Esophagus (tissue), 2 donors: Measurements from ENCODE around the gene SLC17A7. TPM values are rescaled to one million over a fixed set of nuclear protein-coding genes. Genes with fewer than 3 reads are reported as not detected.

Experiments used
- H3K27ac ChIP-seq, 2 donors: one replicate each; pipeline ENCODE4 v1.5.1; 2013; ENCODE audit warnings: low read depth in 2 of 2, mild to moderate bottlenecking in 2 of 2, inconsistent platforms in 1 of 2, low read length in 1 of 2, moderate library complexity in 1 of 2
- H3K27me3 ChIP-seq, 2 donors: one replicate each; pipeline ENCODE4 v1.6.1; 2013; ENCODE audit warnings: low read length in 2 of 2, control low read depth in 1 of 2, mild to moderate bottlenecking in 1 of 2; ENCODE audit not compliant: insufficient read depth in 2 of 2, control insufficient read depth in 1 of 2
- H3K36me3 ChIP-seq, 2 donors: one replicate each; pipeline ENCODE4 v1.6.1; 2013; ENCODE audit warnings: low read length in 1 of 2; ENCODE audit not compliant: control insufficient read depth in 2 of 2, insufficient read depth in 2 of 2
- H3K4me1 ChIP-seq, 2 donors: one replicate each; pipeline ENCODE4 v1.6.1; 2013; ENCODE audit warnings: low read length in 1 of 2; ENCODE audit not compliant: control insufficient read depth in 2 of 2, insufficient read depth in 2 of 2
- H3K4me3 ChIP-seq, 2 donors: one replicate each; pipeline ENCODE4 v1.5.1; 2013; ENCODE audit warnings: low read length in 2 of 2, mild to moderate bottlenecking in 2 of 2, low read depth in 1 of 2, moderate library complexity in 1 of 2
- H3K9me3 ChIP-seq, 2 donors: one replicate each; pipeline ENCODE4 v1.6.1; 2013; ENCODE audit warnings: mild to moderate bottlenecking in 2 of 2, low read depth in 1 of 2, low read length in 1 of 2, moderate library complexity in 1 of 2; ENCODE audit not compliant: control insufficient read depth in 2 of 2, insufficient read depth in 1 of 2
- WGBS, 2 donors: extraction: QIAGEN DNeasy Blood & Tissue Kit; methylation state at CpG; one replicate each; pipeline ENCODE4 v1.1.7; 2013; 5-methylcytosine and 5-hydroxymethylcytosine counted together
- polyA plus RNA-seq, 2 donors: library from polyadenylated mRNA; stranded (reverse); fragments of 200-250 nt; gene quantifications; one replicate each; pipeline ENCODE4 v1.2.3, GENCODE V29; 2013
- donor health status: healthy with polysubstance abuse.
- donor health status: Bipolar disorder and iron deficiency.

The SLC17A7 gene
- polyA plus RNA-seq, 2 donors: 0.28 to 0.29 TPM

DNA sequence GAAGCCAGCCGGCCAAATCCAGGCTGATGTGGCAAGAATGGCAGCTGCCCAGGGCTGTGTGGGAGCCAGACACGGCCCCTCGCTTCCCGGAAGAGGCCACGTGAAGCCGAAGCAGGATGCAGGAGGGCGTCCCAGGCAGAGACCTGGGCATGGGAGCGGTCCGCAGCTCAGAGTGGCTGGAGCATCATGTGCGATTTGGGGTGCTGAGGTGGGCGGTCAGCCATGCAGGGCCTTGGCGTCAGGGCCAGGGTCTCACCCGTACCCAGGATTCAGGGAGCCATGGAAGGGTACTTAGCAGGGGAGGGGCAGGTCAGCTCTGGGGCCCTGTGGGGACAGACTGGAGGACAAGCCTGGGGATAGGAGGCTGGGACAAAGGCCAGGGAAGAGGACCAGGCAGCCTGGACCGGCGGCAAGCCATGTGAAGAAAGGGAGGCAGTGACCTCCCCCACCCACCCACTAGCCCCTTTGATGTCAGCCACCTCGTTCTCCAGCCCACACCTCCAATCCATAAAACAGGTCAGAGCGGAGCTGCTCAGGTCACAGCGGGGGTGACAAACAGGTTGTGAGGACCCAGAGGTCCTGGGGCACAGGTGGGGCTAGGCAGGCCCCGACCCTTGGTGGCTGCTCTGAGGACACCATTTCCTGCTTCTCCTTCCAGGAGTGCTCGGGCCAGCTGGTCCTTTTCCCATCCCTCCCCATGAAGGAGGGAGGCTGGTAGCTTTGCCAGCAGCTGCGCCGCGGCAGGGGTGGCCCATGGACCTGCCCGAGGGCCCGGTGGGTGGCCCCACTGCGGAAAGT is 51.0 kb downstream of the SLC17A7 start:
- WGBS, 2 donors: 61 to 62% methylated on average over 26 of the region's 26 CpGs
- Histone ChIP-seq H3K36me3 (no peaks in the 10 kb centered on the region), H3K27ac (no peak overlapping the region), H3K4me3 (no peak overlapping the region), H3K4me1 (no peaks in the 10 kb centered on the region), H3K9me3 (no peaks in the 10 kb centered on the region), H3K27me3 (no peaks in the 10 kb centered on the region)

DNA sequence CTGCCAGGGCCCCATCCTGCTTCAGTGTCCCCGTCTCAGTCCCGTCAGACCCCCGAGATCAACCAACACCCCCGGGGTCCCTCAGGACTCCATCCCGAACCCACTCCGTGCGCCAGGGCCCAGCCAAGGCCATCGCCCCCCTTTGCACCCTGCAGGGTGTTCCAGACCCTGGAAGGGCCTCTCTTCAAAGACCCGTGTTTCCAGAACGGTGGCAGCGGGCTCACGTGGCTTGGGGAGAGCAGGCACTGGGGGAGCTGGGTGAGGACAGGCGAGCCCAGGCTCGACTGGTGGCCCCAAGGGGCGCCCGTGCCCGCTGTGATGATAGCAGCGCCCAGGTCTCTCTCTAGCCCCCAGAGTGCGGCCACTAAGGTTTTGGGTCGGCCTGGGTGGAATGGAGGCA is 51.9 kb downstream of the SLC17A7 start:
- no peaks in the 10 kb centered on the region for H3K9me3 ChIP-seq
- no peak overlapping the region for H3K27ac ChIP-seq
- no peaks in the 10 kb centered on the region for H3K4me1 ChIP-seq
- H3K4me3 ChIP-seq: no peak overlapping the region
- no peaks in the 10 kb centered on the region for H3K27me3 ChIP-seq
- WGBS, 2 donors: 79 to 86% methylated on average over 20 of the region's 20 CpGs
- H3K36me3 ChIP-seq: no peaks in the 10 kb centered on the region

DNA sequence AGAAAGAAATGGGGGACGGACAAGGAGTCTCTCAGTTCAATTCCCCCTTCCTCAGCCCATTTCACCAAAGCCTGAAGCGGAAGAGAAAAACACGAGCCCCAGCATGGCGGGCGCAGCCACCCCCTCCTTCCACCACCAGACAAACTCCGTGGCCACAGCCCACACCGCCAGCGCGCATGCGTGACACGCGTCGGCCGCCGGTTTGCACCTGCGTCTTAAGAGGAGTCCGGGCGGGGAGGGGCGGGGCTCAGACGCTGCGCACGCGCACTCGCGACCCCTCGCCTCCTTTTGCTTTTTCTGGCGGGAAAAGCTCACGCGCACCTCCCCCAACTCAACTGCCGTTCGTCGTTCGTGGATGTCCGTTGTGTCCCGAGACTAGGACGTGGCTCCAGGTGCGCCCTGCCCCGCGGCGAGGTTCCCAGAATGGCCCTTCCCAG is 53.4 kb downstream of the SLC17A7 start, which contains the start of gene KASH5:
Gene KASH5, plus strand, starts transcription at position 314 of the 437 bp plus-strand sequence. CDS start 2,635 bp downstream, outside the sequence.
- Histone ChIP-seq H3K27me3 (no peaks in the 10 kb centered on the region), H3K9me3 (no peaks in the 10 kb centered on the region), H3K27ac (no peak within 1 kb of the TSS), H3K4me3 (no peak within 1 kb of the TSS), H3K36me3 (no peaks in the 10 kb centered on the region), H3K4me1 (no peaks in the 10 kb centered on the region)
- 36 to 56% methylated on average over 39 to 40 of the region's 40 CpGs for WGBS, 2 donors

DNA sequence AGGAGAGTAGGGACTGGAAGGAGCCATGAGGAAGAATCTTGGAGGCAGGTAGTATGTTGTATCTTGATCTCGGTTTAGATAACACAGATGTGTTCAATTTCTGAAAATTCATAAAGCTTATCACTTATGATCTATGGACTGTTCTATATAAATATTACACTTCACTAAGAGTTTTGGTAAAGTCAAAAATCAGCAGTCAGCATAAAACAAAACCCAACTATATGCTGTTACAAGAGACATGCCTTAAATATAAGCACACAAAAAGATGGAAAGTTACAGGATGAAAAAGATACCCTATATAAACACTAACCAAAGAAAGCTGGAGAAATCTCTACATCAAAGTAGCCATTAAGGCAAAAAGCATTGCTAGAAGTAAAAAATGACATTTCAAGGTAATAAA is 57.7 kb downstream of the SLC17A7 start:
- no peaks in the 10 kb centered on the region for H3K36me3 ChIP-seq

DNA sequence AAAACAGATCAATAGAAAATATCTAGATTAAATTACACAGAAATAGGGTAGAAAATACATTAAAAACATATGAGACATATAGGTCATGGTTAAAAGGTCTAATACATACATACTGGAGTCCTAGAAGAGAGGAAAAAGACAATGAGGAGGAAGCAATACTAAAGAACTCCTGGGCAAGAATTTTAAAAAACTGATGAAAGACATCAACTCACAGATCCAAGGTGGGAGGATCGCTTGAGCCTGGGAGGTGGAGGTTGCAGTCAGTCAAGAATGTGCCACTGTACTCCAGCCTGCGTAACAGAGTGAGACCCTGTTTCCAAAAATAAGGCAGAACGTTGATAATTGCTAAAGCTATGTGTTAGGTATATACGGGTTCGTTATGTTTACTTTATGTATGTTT is 58.7 kb downstream of the SLC17A7 start:
- Histone ChIP-seq H3K36me3 (no peaks in the 10 kb centered on the region), H3K4me1 (no peaks in the 10 kb centered on the region), H3K4me3 (no peak overlapping the region), H3K27me3 (no peaks in the 10 kb centered on the region), H3K9me3 (no peaks in the 10 kb centered on the region), H3K27ac (no peak overlapping the region)
- WGBS, 2 donors: 89 to 93% methylated on average over 5 of the region's 5 CpGs

More for the DNA sequence above, 57.7 kb downstream of the SLC17A7 start:
- no peak overlapping the region for H3K4me3 ChIP-seq
- H3K27me3 ChIP-seq: no peaks in the 10 kb centered on the region
- H3K4me1 ChIP-seq: no peaks in the 10 kb centered on the region
- 50% methylated on average over 1 of the region's 1 CpG for WGBS, 2 donors
- H3K27ac ChIP-seq: no peak overlapping the region
- H3K9me3 ChIP-seq: no peaks in the 10 kb centered on the region

DNA sequence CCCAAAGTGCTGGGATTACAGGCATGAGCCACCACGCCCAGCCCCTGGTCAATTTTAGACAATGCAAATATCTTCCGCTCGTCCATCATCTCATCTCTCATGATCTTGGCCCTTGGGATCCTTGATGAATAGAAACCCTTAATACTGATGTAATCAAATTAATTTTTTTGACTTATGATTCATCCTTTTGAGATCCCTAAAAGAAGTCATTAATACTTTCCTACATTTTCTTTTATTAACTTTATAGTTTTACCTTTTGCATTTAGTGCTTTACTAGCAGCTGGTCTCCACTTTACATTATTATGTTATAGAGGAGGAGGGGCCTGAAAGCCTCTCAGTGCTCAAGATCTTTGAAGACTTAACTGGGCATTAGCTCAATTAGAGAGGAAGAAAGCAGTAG is 60.9 kb downstream of the SLC17A7 start:
- H3K9me3 ChIP-seq: no peaks in the 10 kb centered on the region
- H3K4me1 ChIP-seq: no peaks in the 10 kb centered on the region
- no peak overlapping the region for H3K27ac ChIP-seq
- no peak overlapping the region for H3K4me3 ChIP-seq
- WGBS, 2 donors: 92 to 96% methylated on average over 3 of the region's 3 CpGs
- H3K36me3 ChIP-seq: no peaks in the 10 kb centered on the region
- no peaks in the 10 kb centered on the region for H3K27me3 ChIP-seq

Other genes with a start within 250 kb of the SLC17A7 start
- gene SLC6A16, start 116.3 kb downstream of the SLC17A7 start, polyA plus RNA-seq: 1 to 10 TPM in 1 of 2 donors, under 1 TPM in 1; 0.79 to 1.2 TPM
- gene CD37, start 106.1 kb downstream of the SLC17A7 start, polyA plus RNA-seq: 1 to 10 TPM; 2.5 to 3.1 TPM
- 1 to 10 TPM; 6.0 to 8.3 TPM for gene TEAD2, start 79.1 kb downstream of the SLC17A7 start, polyA plus RNA-seq
- gene DKKL1, start 77.7 kb downstream of the SLC17A7 start, polyA plus RNA-seq: under 1 TPM in 1 of 2 donors, not detected in 1; 0.07 TPM
- not detected for gene KASH5, start 53.3 kb downstream of the SLC17A7 start, polyA plus RNA-seq
- not detected for gene PTH2, start 18.1 kb downstream of the SLC17A7 start, polyA plus RNA-seq
- not detected for gene GFY, start 16.1 kb downstream of the SLC17A7 start, polyA plus RNA-seq
- 10 to 100 TPM; 63.5 to 65.3 TPM for gene PIH1D1, start 10.3 kb upstream of the SLC17A7 start, polyA plus RNA-seq
- gene ALDH16A1, start 11.7 kb upstream of the SLC17A7 start, polyA plus RNA-seq: 10 to 100 TPM; 29.4 to 29.9 TPM
- 1 to 10 TPM; 7.2 to 9.5 TPM for gene FLT3LG, start 32.7 kb upstream of the SLC17A7 start, polyA plus RNA-seq
- 1,000 to 10,000 TPM; 1,631 to 2,695 TPM for gene RPL13A, start 46.1 kb upstream of the SLC17A7 start, polyA plus RNA-seq
- gene RPS11, start 54.9 kb upstream of the SLC17A7 start, polyA plus RNA-seq: 1,000 to 10,000 TPM; 3,079 to 3,912 TPM
- gene FCGRT, start 71.1 kb upstream of the SLC17A7 start, polyA plus RNA-seq: 10 to 100 TPM; 27.7 to 36.9 TPM
- 1 to 10 TPM; 4.2 to 7.8 TPM for gene RCN3, start 86.5 kb upstream of the SLC17A7 start, polyA plus RNA-seq
- gene NOSIP, start 139.0 kb upstream of the SLC17A7 start, polyA plus RNA-seq: 10 to 100 TPM; 57.9 to 61.8 TPM
- 10 to 100 TPM; 10.1 to 12.7 TPM for gene PRRG2, start 139.8 kb upstream of the SLC17A7 start, polyA plus RNA-seq
- 10 to 100 TPM in 1 of 2 donors, 1 to 10 TPM in 1; 4.8 to 11.2 TPM for gene PRR12, start 149.7 kb upstream of the SLC17A7 start, polyA plus RNA-seq
- 10 to 100 TPM; 45.1 to 46.0 TPM for gene RRAS, start 198.6 kb upstream of the SLC17A7 start, polyA plus RNA-seq
- 10 to 100 TPM; 16.9 to 26.7 TPM for gene SCAF1, start 200.7 kb upstream of the SLC17A7 start, polyA plus RNA-seq
- gene IRF3, start 224.3 kb upstream of the SLC17A7 start, polyA plus RNA-seq: 10 to 100 TPM; 49.2 to 75.0 TPM
- 10 to 100 TPM in 1 of 2 donors, 1 to 10 TPM in 1; 10.0 to 21.4 TPM for gene BCL2L12, start 224.4 kb upstream of the SLC17A7 start, polyA plus RNA-seq
- gene PRMT1, start 235.7 kb upstream of the SLC17A7 start, polyA plus RNA-seq: 100 to 1,000 TPM in 1 of 2 donors, 10 to 100 TPM in 1; 72.5 to 146 TPM
- gene ADM5, start 248.1 kb upstream of the SLC17A7 start, polyA plus RNA-seq: 1 to 10 TPM; 1.6 to 2.0 TPM
- gene CPT1C, start 249.6 kb upstream of the SLC17A7 start, polyA plus RNA-seq: 1 to 10 TPM; 1.8 to 4.1 TPM